HG02840 (cell line): Measurements from ENCODE around the gene GSTA3.
A peak's percentile ranks its signal among the peaks of the same experiment; 100 is the strongest.
"Not testable (repeated sequence)": the region's sequence is repeated elsewhere in the genome, so short reads cannot be mapped to it uniquely, and the experiment has no call there.

Experiments
- ATAC-seq: cut with Tn5 transposase; IDR thresholded peaks from one replicate; pipeline ENCODE4 v1.9.1; 2021; ENCODE audit warnings: mild to moderate bottlenecking, moderate library complexity, moderate number of reproducible peaks; ENCODE audit not compliant: unreplicated experiment, low FRiP score

GSTA3 gene

DNA sequence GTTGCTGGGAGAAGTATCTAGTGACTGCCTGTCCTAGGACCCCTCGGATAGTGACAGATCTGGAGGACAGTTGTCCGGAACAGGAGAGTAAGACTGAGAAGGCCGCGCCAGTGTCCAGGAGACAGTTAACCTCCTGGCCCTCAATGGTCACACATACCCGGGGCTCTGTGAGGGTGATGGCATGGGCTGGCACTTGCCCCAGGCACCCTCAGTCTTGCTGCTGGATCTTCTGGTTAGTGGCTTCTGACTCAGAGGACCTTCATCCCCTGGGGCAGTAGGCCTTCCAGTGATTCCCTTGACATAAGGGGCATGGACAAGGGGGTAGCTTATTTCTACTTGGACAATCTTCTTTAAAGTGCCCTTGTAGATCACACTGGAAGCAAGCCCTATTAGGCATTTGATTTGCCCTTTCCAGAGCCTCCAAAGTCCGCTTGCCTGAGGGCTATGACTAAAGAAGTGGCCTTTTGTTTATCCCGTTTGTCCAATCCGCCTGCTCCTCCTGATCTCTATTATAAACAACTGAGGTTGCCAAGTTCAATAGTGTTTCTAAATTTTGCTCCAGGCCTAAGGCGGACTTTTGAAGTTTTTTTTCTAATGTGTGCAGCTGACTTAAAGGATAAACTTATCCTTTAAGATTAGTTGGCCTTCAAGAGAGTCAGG, 8.7 kb upstream of the GSTA3 start:
- ATAC-seq, result not testable (repeated sequence)

DNA sequence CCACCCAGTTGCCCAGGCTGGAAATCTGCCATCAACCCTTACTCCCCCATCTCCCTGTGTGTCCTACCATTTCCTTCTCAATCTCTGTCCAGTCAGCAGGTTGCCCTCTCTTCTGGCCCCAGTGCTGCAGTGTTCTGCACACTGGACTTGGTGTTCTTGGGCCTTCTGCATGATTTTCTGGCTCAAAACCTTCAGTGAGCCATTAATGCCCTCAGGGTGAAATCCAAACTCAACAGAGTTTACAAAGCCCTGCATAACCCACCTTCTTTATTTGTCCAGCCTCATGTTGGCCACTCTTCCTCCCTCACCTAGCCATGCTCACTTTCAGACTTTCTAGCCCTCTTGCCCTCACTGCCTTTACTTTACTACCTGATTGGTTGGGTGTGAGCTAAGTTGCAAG, 5.0 kb upstream of the GSTA3 start:
- no peak for ATAC-seq

DNA sequence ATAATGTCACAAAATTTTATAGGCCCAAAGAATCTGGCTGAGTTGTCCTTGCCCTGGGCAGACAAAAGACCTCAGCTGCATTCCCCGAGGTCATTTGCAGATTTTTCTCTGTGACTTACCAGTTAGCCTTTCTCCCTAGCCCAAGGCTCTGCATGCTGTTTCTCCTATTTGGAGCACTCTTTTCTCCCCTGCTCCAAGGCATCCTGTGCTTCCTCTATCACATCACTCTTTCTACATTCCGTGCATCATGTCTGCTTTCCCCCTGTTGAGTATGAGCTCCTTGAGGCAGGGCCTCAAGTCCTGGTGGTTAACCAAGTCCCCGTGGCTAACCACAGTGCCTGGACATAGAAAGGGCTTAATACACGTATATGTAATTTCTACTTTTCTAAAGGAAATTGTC, 593 bp upstream of the GSTA3 start:
- no peak for ATAC-seq

DNA sequence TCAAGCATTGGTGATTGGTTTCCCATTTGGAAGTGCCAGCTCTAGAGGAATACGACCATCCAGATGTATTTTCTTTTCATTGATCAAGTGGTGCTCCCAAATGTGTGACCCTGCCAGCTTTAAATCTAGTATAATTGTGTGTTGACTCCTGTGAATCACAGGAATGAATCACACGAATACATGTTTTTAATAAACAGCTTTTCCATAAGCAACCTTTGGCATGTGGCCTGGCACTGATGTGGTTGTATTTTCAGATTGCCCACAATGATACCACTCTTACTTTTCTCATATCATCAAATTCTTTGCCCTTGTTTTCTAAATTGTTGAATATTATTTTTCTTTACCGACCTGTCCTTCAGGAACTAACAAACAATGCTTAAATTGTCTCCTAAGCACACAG, 367 bp downstream of the GSTA3 start:
- ATAC-seq, result no peak

DNA sequence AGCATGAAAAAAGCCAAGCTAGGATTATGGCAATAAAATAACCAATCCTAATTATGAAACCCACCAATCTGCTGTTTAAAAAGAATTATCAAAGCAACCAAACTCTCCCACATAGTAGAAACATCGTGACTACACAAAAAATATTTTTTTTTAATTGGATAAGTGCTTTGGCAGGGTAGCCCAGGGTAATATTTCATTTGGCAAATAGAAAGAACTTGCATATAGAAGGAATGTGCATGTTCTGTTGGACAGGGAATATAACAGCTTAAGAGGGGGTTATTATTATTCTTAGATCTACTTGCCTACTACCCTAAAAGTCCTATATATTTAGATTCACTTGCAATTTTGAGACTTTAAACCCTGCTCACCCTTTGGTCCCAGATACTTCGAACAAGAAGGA, 972 bp downstream of the GSTA3 start:
- ATAC-seq, result no peak

DNA sequence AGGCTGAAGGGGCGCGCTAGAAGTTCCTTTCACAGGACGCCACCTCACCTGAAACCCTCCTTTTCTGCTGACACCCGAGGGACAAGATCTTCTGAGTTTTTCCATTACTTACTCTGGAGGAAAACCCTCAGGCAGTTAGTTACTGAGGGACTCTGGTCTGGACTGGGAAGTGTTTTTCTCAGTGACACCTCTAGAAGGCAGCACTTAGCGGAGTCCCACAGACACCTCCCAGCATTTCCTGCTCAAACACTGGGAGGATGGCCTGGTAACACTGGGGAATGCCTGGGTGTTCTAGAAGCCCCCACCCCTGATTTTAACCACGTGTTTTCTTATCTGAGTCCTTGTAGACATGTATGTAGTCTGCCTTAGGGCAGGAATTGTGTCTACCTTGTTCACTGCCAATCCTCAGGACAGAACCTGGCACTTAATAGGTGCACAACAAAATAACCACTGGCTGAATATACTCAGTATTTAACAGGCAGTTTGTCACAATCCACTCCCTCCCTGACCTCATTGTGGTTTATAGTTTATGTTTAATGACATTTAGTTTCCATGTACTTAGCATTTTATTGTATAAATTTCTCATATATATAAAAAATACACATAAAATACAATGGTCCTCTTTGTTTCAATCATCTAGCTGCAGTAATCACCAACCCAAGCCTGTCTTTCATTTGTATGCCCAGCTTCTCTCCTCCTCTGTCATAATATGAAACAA, 4.8 kb downstream of the GSTA3 start:
- no peak for ATAC-seq

DNA sequence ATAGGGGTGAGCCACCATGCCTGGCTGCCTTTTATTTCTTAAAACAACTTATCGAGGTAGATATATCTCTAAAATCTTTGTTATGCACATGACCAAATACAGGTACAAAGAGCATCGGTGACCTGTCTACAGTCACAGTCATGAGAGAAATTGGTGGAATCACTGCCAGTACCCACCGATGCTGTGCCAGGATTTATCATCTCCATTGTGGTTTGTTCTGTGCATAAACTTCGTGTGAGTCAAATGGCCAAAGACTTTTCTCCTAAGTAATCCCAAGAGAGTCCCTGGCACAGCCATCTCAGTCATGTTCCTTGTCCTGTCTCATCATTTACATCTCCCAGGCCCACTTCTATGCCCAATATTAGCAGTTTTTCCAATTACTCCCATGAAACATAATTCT, 9.0 kb downstream of the GSTA3 start:
- no peak for ATAC-seq

DNA sequence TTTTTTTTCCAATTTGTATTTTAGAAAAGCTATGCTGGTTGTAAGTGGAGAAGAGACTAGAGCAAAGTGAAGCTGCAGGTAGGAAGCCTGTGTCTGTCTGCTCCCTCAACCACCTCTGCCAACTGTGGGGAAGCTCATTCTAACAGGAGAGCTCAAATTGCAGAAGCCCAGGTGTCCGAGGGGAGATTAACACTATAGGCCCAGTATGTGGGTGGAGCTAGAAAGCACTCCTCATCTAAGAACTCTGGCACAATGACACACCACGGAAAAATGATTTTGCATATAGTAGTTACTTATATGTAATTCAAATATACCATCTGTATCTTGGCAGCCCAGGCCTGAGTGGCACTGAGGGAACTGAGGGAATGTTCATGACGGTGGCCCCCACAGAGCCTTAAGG, 13.7 kb downstream of the GSTA3 start:
- ATAC-seq, result not testable (repeated sequence)

DNA sequence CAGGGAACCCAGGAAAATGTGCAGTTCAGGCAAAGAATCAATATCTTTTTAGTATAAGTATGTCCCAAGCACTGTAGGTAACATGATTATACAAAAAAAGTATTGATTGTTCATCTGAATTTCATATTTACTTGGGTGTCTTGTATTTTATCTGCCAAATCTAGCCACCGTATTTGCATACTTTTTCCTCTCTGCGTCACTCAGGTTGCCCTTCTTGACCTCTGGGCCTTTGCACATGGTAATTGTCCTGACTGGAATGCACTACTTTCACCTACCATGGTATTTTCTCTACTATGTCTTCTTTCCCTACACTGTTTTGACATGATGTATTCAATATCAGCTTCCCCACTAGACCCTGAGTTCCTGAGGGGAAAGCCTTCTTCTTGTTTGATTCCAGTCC, 15.2 kb downstream of the GSTA3 start:
- ATAC-seq, result no peak

DNA sequence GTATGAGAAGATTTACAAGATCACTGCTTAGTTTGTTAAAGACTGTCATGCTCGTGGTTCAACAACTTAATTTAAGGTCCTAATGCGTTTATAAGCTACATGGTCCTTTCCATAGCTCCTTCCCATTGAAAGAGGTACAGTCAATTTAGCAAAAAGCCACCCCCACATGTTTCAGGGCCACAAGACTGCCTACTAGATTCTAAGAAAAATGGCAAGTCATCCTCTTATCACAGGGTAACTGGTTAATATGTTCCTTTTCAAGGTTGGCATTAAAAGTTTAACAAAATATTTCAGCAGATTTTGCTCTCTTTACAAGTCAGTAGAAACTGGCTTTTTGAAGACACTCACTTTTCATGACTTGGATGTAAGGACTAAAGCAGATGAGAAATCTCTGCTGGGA, 15.7 kb downstream of the GSTA3 start:
- no peak for ATAC-seq

DNA sequence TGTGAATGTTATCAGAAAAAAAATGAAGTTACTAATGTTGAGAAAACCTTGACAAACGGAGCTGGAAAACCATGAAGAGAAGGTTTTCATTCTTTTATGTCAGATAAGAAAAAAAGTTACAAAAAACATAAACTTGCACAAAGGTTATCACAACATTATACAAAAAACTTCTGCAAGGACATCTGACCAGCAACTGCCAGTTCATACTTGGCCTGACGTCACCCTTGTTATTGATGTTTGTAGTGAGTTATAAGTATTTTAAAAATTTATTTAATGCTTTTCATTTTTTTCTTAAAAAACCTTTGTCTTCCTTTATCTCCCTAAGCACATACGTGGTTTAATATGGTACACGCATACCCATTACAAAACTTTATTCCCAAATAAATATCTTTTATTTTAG, 16.3 kb downstream of the GSTA3 start:
- ATAC-seq, result no peak

DNA sequence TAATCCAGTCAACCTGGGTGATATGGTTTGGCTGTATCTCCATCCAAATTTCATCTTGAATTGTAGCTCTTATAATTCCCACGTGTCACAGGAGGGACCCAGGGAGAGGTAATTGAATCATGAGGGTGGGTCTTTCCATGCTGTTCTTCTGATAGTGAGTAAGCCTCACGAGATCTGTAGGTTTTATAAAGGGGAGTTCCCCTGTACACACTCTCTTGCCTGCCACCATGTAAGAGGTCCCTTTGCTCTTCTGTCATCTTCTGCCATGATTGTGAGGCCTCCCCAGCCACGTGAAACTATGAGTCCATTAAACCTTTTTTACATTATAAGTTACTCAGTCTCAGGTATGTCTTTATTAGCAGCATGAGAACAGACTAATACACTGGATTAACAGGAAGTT, 19.5 kb downstream of the GSTA3 start:
- no peak for ATAC-seq

DNA sequence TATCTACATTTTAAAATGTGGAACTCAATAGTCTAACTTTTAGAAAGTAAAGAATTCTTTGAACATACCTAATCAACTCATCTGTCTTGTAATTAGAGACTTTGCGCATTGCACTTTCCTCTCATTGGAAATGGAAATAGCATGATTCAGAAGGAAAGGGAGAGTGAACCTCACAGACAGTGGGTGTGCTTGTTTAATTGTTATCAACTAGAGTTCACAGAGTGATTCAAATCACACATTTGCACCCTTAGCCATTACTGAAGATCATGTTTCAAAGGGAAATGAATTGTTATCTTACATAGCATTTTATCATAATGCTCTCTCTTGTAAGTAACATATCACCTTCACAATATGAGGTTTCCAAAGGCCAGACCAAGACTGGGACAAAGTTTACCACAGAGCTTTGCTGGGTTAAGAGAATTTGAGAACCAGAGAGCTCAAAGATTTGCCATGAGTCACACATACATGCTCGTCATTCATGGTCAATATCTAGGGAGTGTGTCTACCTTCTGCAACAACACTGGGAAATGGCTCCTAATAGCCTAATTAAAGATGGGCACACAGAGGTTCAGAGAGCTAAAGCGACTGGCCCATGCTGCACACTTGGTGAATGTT, 21.5 kb downstream of the GSTA3 start:
- ATAC-seq, result no peak

DNA sequence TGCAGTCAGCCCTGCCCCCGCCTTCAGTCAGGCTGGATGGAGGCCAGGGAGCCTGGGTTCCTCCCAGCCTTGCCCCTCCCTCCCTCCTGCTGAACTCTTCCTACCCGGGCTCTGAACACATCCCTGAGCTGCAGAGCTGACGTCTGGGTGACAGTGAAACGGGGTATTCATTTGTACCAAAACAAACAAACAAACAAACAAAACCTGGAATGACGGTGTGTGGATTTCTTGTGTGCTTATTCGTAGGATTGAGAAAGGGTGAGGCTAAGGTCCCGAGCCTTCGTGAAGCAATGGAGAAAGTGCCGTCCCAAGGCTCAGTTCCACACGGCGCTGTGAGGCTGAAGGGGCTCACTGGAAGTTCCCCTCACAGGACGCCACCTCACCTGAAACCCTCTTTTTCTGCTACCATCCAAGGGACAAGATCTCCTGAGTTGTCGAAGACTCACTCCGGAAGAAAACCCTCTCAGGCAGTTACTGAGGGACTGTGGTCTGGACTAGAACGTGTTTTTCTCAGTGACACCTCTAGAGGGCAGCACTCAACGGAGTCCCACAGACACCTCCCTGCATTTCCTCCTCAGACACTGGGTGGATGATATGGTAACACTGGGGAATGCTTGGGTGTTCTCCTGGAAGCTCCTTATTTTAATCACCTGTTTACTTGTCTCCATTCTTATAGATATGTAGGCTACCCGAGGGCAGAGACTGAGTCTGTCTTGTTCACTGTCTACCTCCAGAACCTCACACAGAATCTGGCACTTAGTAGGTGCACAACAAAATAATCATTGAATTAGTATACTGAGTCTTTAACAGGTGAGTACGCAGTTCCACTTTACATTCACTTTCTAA, 27.3 kb downstream of the GSTA3 start:
- ATAC-seq, result peak; percentile 98

DNA sequence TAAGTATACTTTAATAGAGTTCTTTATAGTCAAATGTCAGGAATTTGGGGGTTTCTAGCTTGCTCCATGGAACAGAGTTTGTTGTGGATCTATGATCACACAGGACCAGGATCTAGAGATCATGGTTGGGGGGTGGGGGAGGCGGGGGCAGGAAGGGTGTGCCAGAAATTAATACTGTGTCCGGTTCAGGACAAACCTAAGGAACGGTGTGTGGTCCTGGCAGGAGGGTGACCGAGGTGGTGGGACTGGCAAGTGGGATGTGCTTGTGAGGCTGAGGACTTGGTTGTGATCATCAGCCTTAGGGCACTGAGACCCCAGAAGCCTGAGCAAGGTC, 27.9 kb downstream of the GSTA3 start:
- ATAC-seq, result no peak

DNA sequence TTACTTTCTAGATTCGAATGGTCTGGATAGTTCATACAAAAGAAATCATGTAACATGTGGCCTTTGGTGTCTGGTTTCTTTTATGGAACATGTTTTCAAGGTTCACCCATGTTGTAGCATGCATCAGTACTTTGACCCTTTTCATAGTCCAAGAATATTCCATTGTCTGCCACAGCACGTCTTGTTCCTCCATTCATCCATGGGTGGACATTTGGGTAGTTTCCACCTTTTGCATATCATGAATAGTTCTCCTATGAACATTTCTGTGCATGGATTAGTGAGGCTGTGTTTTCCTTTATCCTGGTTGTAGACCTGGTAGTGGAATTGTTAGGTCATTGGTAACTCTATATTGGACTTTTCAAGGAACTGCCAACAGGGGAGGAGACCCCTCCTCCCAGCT, 31.7 kb downstream of the GSTA3 start:
- no peak for ATAC-seq

DNA sequence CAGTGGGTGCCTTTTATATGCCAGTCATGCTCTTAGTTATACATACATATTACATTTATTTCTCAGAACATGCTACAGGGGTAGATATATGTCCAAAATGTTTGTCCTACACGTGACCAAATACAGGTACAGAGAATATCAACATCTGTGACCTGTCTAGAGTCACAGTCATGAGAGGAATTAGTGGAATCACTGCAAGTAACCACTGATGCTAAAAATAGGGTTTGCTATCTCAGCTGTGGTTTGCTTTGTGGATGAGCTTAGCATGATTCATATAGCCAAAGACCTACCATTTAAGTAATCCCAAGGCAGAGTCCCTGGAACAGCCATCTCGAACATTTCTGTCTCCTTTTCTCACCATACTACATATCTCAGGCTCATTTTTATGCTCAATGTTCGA, 32.3 kb downstream of the GSTA3 start:
- no peak for ATAC-seq

DNA sequence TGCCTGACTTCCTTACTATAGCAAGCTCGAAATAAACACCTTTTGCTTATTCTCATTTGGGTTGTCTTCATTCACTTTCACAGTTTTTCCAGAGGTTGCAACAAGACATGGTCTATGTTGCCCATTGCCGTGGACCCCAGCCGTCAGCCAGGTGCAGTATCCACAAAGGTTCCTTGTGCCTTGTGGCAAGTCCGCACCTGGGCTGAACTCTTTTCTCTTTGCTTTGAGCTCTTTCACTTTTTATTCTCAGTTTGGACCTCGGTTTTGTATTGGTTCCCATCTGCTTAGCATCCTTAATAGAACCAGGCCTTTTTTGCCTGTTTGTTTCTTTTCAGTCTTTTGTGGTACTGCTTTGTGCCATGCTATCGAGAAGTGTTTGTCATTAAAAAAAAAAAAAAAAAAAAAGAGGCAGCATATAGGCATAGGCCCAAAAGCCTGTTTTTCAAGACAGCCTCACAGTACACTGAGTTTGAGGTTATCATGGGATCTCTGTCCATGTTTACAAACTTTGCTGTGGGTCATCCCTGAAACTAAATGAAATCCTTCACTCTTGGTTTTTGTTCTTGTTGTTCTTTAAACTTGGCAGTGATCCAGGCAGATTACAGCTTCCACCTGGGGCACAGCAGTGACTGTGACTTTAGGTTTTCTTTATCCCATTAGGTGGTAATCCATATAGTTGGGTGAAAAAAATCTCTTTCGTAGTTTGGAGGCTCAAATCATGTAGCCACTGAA, 33.3 kb downstream of the GSTA3 start:
- ATAC-seq, result no peak

DNA sequence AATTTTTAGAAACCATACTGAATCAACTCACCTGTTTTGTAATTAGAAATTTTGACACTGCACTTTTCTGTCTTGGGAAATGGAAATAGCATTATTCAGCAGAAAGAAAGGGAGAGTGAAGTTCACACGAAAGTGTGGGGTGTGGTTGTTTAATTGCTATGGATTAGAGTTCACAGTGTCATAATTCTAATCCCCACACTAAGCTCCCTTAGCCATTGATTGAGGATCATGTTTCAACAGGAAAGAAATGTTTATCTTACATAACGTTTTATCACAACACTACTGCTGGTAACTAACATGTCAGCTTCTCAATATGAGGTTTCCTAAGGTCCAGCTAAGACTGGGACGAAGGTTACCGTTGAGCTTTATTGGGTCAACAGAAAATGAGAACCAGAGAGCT, 37.5 kb downstream of the GSTA3 start:
- no peak for ATAC-seq

DNA sequence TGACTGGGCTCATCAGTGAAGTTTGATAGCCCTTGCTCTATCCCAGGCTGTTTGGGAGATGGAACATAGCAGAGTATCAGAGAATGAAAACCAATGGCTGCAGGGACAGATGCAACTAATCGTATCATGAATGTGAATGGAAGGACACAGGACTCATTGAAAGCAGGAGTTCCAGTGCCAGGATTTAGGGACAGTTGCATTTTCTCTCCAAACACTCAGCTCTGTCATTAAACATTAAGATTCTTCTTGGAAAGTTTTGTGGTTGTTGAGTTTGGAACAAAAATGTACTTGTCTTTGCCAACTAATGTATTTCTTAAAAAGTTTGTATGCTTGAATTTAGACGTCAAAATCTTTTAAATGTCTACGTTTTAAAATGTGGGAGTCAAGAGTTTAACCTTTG, 37.9 kb downstream of the GSTA3 start:
- no peak for ATAC-seq
